Endothelial cell of umbilical vein (primary cell): ENCODE results near the gene HLA-DPA1. TPM values are rescaled to one million over a fixed set of nuclear protein-coding genes. Genes with fewer than 3 reads are reported as not detected.

Experiments used
- BruUV-seq: library from RNA; stranded (reverse); fragments of 400-500 nt; replicated peaks from 2 replicates; lab custom pipeline; 2021; lab: Mats Ljungman, UMichigan
- CTCF ChIA-PET: fragments of 300-600, 350-600 bp; sonication (Branson Sonifier 250); formaldehyde crosslinking; loops from one replicate; lab custom pipeline; 2021; ENCODE audit warnings: antibody characterized with exemption, inconsistent platforms; lab: Charles Lee
- POLR2A ChIA-PET: fragments of 300-600, 350-600 bp; sonication (Branson Sonifier 250); formaldehyde crosslinking; loops from one replicate; lab custom pipeline; 2021; ENCODE audit warnings: antibody characterized with exemption, inconsistent platforms; lab: Charles Lee
- DNase-seq: peaks from one replicate; pipeline ENCODE4 v3.0.0-alpha.2; 2011; ENCODE audit warnings: low read depth, low spot score
- FAIRE-seq: peaks from 2 replicates; lab custom pipeline; 2011; peaks lifted over from hg19 to GRCh38; lab: Jason Lieb, UNC
- H2AFZ ChIP-seq: 2 replicates; pipeline ENCODE4 v1.6.0; 2012; ENCODE audit warnings: low read depth, low read length, control low read depth, inconsistent platforms
- H3K27ac ChIP-seq: 2 replicates; pipeline ENCODE4 v1.5.1; 2011; ENCODE audit warnings: low read depth, mild to moderate bottlenecking, control low read depth, low read length, moderate library complexity; ENCODE audit not compliant: insufficient read depth
- H3K27me3 ChIP-seq, 2 experiments: 2 replicates each; pipeline versions ENCODE4 v1.6.0 to v1.6.1; 2011; ENCODE audit warnings: low read length in 2 of 2, mixed read lengths in 1 of 2; ENCODE audit not compliant: control insufficient read depth in 2 of 2, insufficient read depth in 2 of 2
- H3K36me3 ChIP-seq, 2 experiments: 2 replicates in 1 of 2; 3 replicates in 1 of 2; pipeline ENCODE4 v1.5.1; 2011; ENCODE audit warnings: low read length in 2 of 2, mild to moderate bottlenecking in 1 of 2, moderate library complexity in 1 of 2; ENCODE audit not compliant: control insufficient read depth in 2 of 2, insufficient read depth in 2 of 2; ENCODE audit errors: extremely low read depth in 1 of 2
- H3K4me1 ChIP-seq: 3 replicates; pipeline ENCODE4 v1.5.1; 2011; ENCODE audit warnings: mild to moderate bottlenecking, low read length; ENCODE audit not compliant: control insufficient read depth, insufficient read depth; ENCODE audit errors: extremely low read depth
- H3K4me2 ChIP-seq: 2 replicates; pipeline ENCODE4 v1.6.1; 2011; ENCODE audit warnings: low read length, control low read depth, mixed read lengths; ENCODE audit not compliant: insufficient read depth
- H3K4me3 ChIP-seq, 3 experiments: fragments of 200-600 bp in 1 of 3; sonication (generic), shearing (Covaris generic) in 1 of 3; replicated peaks in 1 of 3; 2 replicates each; pipeline ENCODE4 v1.5.1; 2011 to 2016; ENCODE audit warnings: control low read depth in 3 of 3, low read length in 3 of 3, mild to moderate bottlenecking in 2 of 3, inconsistent platforms in 1 of 3, low read depth in 1 of 3, moderate library complexity in 1 of 3; ENCODE audit not compliant: insufficient read depth in 1 of 3
- H3K79me2 ChIP-seq: 2 replicates; pipeline ENCODE4 v1.6.0; 2012; ENCODE audit warnings: low read length, inconsistent platforms; ENCODE audit not compliant: control insufficient read depth, insufficient read depth
- H3K9ac ChIP-seq: replicated peaks from 2 replicates; pipeline ENCODE3; 2011; ENCODE audit warnings: low read length, control low read depth; ENCODE audit not compliant: insufficient read depth; ENCODE audit errors: extremely low read depth
- H3K9me1 ChIP-seq: replicated peaks from 3 replicates; pipeline ENCODE4 v1.6.0; 2011; ENCODE audit warnings: mild to moderate bottlenecking, low read length; ENCODE audit not compliant: control insufficient read depth, insufficient read depth; ENCODE audit errors: extremely low read depth
- H3K9me3 ChIP-seq: replicated peaks from 2 replicates; pipeline ENCODE4 v1.5.1; 2012; ENCODE audit warnings: low read length, inconsistent platforms; ENCODE audit not compliant: control insufficient read depth, insufficient read depth
- H4K20me1 ChIP-seq: replicated peaks from 2 replicates; pipeline ENCODE3; 2011; ENCODE audit warnings: mild to moderate bottlenecking, low read length; ENCODE audit not compliant: control insufficient read depth, insufficient read depth; ENCODE audit errors: extremely low read depth
- EZH2 ChIP-seq: IDR thresholded peaks from 2 replicates; pipeline ENCODE4 v1.6.1; 2012; ENCODE audit warnings: borderline replicate concordance, low read depth, mild to moderate bottlenecking, moderate library complexity, low read length, inconsistent platforms; ENCODE audit not compliant: severe bottlenecking
- FOS ChIP-seq: IDR thresholded peaks from 2 replicates; pipeline ENCODE4 v1.6.1; 2011; ENCODE audit warnings: mild to moderate bottlenecking, low read length, moderate library complexity, borderline replicate concordance; ENCODE audit not compliant: insufficient read depth
- GATA2 ChIP-seq: IDR thresholded peaks from 2 replicates; pipeline ENCODE4 v1.7.0; 2011; ENCODE audit warnings: low read depth, mild to moderate bottlenecking, moderate library complexity, mixed read lengths, low read length; ENCODE audit not compliant: insufficient read length, insufficient read depth
- JUN ChIP-seq: IDR thresholded peaks from 2 replicates; pipeline ENCODE4 v1.6.1; 2011; ENCODE audit warnings: borderline replicate concordance, low read depth; ENCODE audit not compliant: insufficient read length, insufficient read depth
- MYC ChIP-seq: IDR thresholded peaks from one replicate; pipeline ENCODE4 v1.6.1; 2011; ENCODE audit warnings: mild to moderate bottlenecking, low read depth, low read length
- POLR2A ChIP-seq: IDR thresholded peaks from 2 replicates; pipeline ENCODE4 v1.6.1; 2012; ENCODE audit warnings: low read depth, mild to moderate bottlenecking, control low read depth, low read length
- POLR2AphosphoS5 ChIP-seq: IDR thresholded peaks from 2 replicates; pipeline ENCODE4 v1.6.1; 2012; ENCODE audit warnings: low read depth, mild to moderate bottlenecking, control low read depth, low read length, moderate library complexity; ENCODE audit not compliant: insufficient read depth
- dilution Hi-C: fragments of 300-500 bp; cut with MboI; formaldehyde crosslinking; loops from one replicate; pipeline ENCODE4 v1.15.0; 2019; ENCODE audit warnings: low sequenced_read_pairs; ENCODE audit not compliant: extremely low pct_ligation_motif_present
- intact Hi-C: fragments of 100-400 bp; cut with micrococcal nuclease; formaldehyde crosslinking; loops from one replicate; pipeline ENCODE4 v1.10.0; 2022
- polyA plus RNA-seq, 4 experiments: library from polyadenylated mRNA; depleted of rRNA in 3 of 4; stranded (reverse) in 3 of 4; unstranded in 1 of 4; fragments of >200 nt; gene quantifications; 2 replicates each; pipeline versions ENCODE4 v1.2.1 to v1.2.3, GENCODE V29; 2011 to 2012; ENCODE audit warnings: missing spikeins in 1 of 4
- total RNA-seq: library from RNA; stranded (reverse); gene quantifications from 2 replicates; pipeline ENCODE4 v1.2.3, GENCODE V29; 2021
- TF ChIP-seq, protein P1 (sequence below): IDR thresholded peaks from 2 replicates; pipeline ENCODE4 v1.6.1; 2011; ENCODE audit not compliant: insufficient read depth, insufficient read length

HLA-DPA1 gene
- total and polyA plus RNA-seq, 2 donors (not counting 3 experiments of a cell fraction or from before 2014, with no cell fraction given) = 23.2 TPM; not detected in 1

DNA sequence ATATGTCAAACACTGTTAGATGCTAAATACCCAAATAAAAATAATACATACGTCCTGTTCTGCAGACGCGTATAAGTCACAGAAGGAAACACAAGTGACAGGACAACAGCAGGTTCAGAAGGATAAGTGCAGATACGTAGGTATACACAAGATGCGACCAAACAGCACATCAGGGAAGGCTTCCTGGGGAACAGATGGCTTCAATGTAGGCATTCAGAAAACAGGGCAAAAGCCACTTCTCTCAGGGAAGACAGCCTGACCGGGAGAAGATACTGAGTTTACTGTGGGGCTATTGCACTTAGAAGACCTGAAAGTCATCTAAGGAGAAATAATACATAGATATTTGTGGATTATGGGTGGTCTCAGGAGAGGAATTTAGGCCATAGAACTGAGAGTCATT lies 1.9 kb downstream of the HLA-DPA1 start:
- ChIA-PET POLR2A (no interaction called here), CTCF (no interaction called here)
- Histone ChIP-seq H3K4me1 (no peaks in the 10 kb centered on the region), H3K4me2 (no peak overlapping the region), H3K9me3 (no peaks in the 10 kb centered on the region), H3K4me3 (no peak overlapping the region), H3K79me2 (no peaks in the 10 kb centered on the region), H3K27me3 (no peaks in the 10 kb centered on the region), H3K9me1 (no peaks in the 10 kb centered on the region), H3K9ac (no peak overlapping the region), H4K20me1 (no peaks in the 10 kb centered on the region), H2AFZ (no peak overlapping the region), H3K27ac (no peak overlapping the region), H3K36me3 (no peaks in the 10 kb centered on the region)
- DNase-seq (no peak), FAIRE-seq (no peak)
- dilution Hi-C loops = no loop called here
- intact Hi-C loops = no loop called here
- no TSS peak for BruUV-seq
- TF ChIP-seq, protein P1, sequence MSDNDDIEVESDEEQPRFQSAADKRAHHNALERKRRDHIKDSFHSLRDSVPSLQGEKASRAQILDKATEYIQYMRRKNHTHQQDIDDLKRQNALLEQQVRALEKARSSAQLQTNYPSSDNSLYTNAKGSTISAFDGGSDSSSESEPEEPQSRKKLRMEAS = no peak
- TF ChIP-seq MYC = no peak
- no peak for TF ChIP-seq POLR2A
- no peak for TF ChIP-seq POLR2AphosphoS5
- no peak for TF ChIP-seq EZH2
- TF ChIP-seq FOS = no peak
- TF ChIP-seq JUN = no peak
- no peak for TF ChIP-seq GATA2

DNA sequence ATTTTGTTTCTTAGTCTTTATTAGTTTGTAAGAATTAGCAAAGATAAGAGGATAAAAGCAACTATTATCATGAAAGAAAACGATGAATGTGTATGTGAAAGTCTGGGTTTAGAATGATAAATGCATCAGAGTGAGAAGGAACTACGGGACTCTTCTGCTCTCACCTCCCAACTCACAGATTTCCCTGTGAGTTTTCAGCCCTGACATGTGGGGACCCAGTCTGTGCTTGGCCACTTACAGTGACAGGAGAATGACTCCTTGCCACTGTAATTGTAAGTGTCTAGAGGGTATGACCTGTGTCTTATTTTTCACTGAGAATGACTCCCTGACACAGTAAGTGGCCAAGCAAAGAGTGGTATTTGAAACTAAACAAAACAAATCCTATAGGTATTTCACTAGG lies 2.5 kb downstream of the HLA-DPA1 start:
- no peaks in the 10 kb centered on the region for H3K36me3 ChIP-seq
- ChIA-PET CTCF (interaction anchor here (1.0 kb wide), 1 partner anchor 17 kb away, joined by 3 read pairs; no protein-coding TSS in a partner anchor), POLR2A (no interaction called here)
- H3K27ac ChIP-seq = no peak overlapping the region
- no peaks in the 10 kb centered on the region for H3K79me2 ChIP-seq
- H3K4me2 ChIP-seq = no peak overlapping the region
- BruUV-seq = no TSS peak
- no peak overlapping the region for H3K9ac ChIP-seq
- DNase-seq (no peak), FAIRE-seq (no peak)
- H2AFZ ChIP-seq = no peak overlapping the region
- H3K4me3 ChIP-seq = no peak overlapping the region
- no peaks in the 10 kb centered on the region for H3K9me1 ChIP-seq
- H3K27me3 ChIP-seq = no peaks in the 10 kb centered on the region
- no peak for TF ChIP-seq MYC
- H4K20me1 ChIP-seq = no peaks in the 10 kb centered on the region
- intact Hi-C loops = no loop called here
- H3K4me1 ChIP-seq = no peaks in the 10 kb centered on the region
- dilution Hi-C loops = no loop called here
- H3K9me3 ChIP-seq = no peaks in the 10 kb centered on the region
